Stomach (tissue), 9 donors: ENCODE data around the gene IFFO2. TPM values are rescaled to one million over a fixed set of nuclear protein-coding genes. Genes with fewer than 3 reads are reported as not detected.

Experiments used
- DNase-seq, 2 donors: peaks; one replicate each; pipeline versions ENCODE4 v3.0.0 to v3.0.0-alpha.2; 2013 to 2019
- H3K27ac ChIP-seq, 5 donors: fragments of 200-600 bp in 4 of 5; sonication (generic) in 4 of 5; one replicate each; pipeline ENCODE4 v1.5.1; 2013 to 2019; ENCODE audit warnings: mild to moderate bottlenecking in 1 of 5, moderate library complexity in 1 of 5
- H3K27me3 ChIP-seq, 3 donors: fragments of 200-600 bp; sonication (generic); one replicate each; pipeline ENCODE4 v1.5.1; 2017 to 2019; ENCODE audit warnings: mixed run types in 1 of 3
- H3K36me3 ChIP-seq, 4 donors: fragments of 200-600 bp; sonication (generic); 1 replicate in 3 of 4; 2 replicates in 1 of 4; pipeline ENCODE4 v1.5.1; 2016 to 2019
- H3K4me1 ChIP-seq, 4 donors: fragments of 200-600 bp; sonication (generic); one replicate each; pipeline ENCODE4 v1.5.1; 2016 to 2019
- H3K4me3 ChIP-seq, 4 donors: fragments of 200-600 bp; sonication (generic) in 3 of 4; one replicate each; pipeline ENCODE4 v1.5.1; 2016 to 2019; ENCODE audit warnings: mild to moderate bottlenecking in 1 of 4
- H3K9me3 ChIP-seq, 4 donors: fragments of 200-600 bp; sonication (generic); one replicate each; pipeline ENCODE4 v1.5.1; 2016 to 2019
- CTCF ChIP-seq, 7 experiments: fragments of 450-650 bp in 4 of 7; fragments of 200-600 bp in 3 of 7; sonication (generic) in 3 of 7; IDR thresholded peaks; one replicate each; pipeline ENCODE4 v1.5.1; 2016 to 2019; ENCODE audit warnings: antibody characterized with exemption in 7 of 7, control low read depth in 2 of 7, mild to moderate bottlenecking in 1 of 7
- EP300 ChIP-seq: sonication (generic); formaldehyde crosslinking; IDR thresholded peaks from one replicate; pipeline ENCODE4 v1.6.1; 2017; ENCODE audit warnings: antibody characterized with exemption
- POLR2A ChIP-seq, 4 donors: fragments of 450-650 bp; IDR thresholded peaks; one replicate each; pipeline ENCODE4 v1.6.1; 2016; ENCODE audit warnings: antibody characterized with exemption in 4 of 4, control low read depth in 2 of 4, mild to moderate bottlenecking in 1 of 4, moderate library complexity in 1 of 4
- POLR2AphosphoS5 ChIP-seq, 3 donors: sonication (generic); formaldehyde crosslinking; IDR thresholded peaks; one replicate each; pipeline ENCODE4 v1.6.1; 2016; ENCODE audit warnings: antibody characterized with exemption in 3 of 3
- WGBS, 5 donors: extraction: QIAGEN DNeasy Blood & Tissue Kit in 3 of 5; methylation state at CpG; one replicate each; pipeline versions ENCODE4 v1.1.5 to v1.1.7; 2013 to 2018; 5-methylcytosine and 5-hydroxymethylcytosine counted together
- intact Hi-C: fragments of 100-400 bp; cut with DNase I; formaldehyde crosslinking; loops from one replicate; pipeline ENCODE4 v1.15.1; 2023; ENCODE audit warnings: low total_unique reads
- polyA plus RNA-seq, 3 donors: library from polyadenylated mRNA; stranded (reverse); fragments of 200-250 nt; gene quantifications; one replicate each; pipeline ENCODE4 v1.2.3, GENCODE V29; 2013
- total RNA-seq, 5 donors: library from RNA; depleted of rRNA; stranded (reverse); fragments of >200 nt; gene quantifications; one replicate each; pipeline versions ENCODE4 v1.1.0 to v1.2.3, GENCODE V29; 2014 to 2016
- donor health status: healthy with polysubstance abuse.
- donor health status: Bipolar disorder and iron deficiency.
- donor health status: healthy.

The IFFO2 gene
- total and polyA plus RNA-seq, 8 donors = 0.58 to 47.8 (median 4.5) TPM

- Histone ChIP-seq H3K27ac (no peak overlapping the region), H3K9me3 (no peaks in the 10 kb centered on the region), H3K4me1 (no peaks in the 10 kb centered on the region), H3K36me3 (peaks cover 0 to 42% (median 26%) of the 10 kb centered on the region in 4 donors), H3K27me3 (no peaks in the 10 kb centered on the region), H3K4me3 (no peak overlapping the region)
- TF ChIP-seq CTCF (IDR thresholded peaks at IDR 0.05) (no peak), POLR2AphosphoS5 (IDR thresholded peaks at IDR 0.05) (no peak), EP300 (no peak), POLR2A (IDR thresholded peaks at IDR 0.05) (no peak)
- DNase-seq = no peak
- intact Hi-C loops = no loop called here
- WGBS, 5 donors = 86 to 100% (median 94%) methylated on average over 1 of the region's 1 CpG
Measured at GRCh38 chr1:18880585-18880984, 75.9 kb downstream of the IFFO2 start.

DNA sequence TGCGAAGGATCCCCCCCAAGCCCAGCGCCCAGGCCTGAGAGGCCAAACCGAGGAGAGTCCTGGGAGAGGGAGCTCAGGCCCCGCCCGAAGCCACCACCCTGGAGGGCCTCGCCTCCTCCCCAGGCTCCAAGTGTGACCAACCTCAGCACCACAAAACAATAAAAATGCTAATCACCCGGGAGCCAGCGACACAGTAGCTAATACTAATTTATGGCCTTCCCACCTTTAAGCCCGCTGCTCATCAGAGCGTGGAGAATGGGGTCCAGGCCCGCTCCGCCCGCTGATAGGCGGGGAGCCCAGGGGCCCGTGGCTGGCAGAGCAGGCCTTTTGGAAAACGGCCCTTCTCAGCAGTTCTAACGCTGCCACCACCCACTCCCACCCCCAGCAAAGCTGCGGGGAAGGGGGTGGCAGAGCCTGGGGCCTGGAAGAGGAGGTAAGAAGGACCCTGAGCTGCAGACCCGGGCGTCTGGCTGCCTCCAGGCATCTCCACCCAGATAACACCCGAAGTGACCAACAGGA lies 76.6 kb downstream of the IFFO2 start:
- Histone ChIP-seq H3K27ac (no peak overlapping the region), H3K27me3 (no peaks in the 10 kb centered on the region), H3K4me3 (no peak overlapping the region), H3K4me1 (peaks cover 0 to 5% (median 0%) of the 10 kb centered on the region in 4 donors), H3K9me3 (no peaks in the 10 kb centered on the region), H3K36me3 (peaks cover 0 to 37% (median 24%) of the 10 kb centered on the region in 4 donors)
- no peak for DNase-seq
- TF ChIP-seq CTCF (IDR thresholded peaks at IDR 0.05) (no peak), EP300 (no peak), POLR2A (IDR thresholded peaks at IDR 0.05) (no peak), POLR2AphosphoS5 (IDR thresholded peaks at IDR 0.05) (no peak)
- intact Hi-C loops = no loop called here
- 68 to 85% (median 79%) methylated on average over 19 to 21 of the region's 21 CpGs for WGBS, 5 donors

GRCh38 chr1:18879215-18879790 lies 77.2 kb downstream of the IFFO2 start:
- Histone ChIP-seq H3K9me3 (no peaks in the 10 kb centered on the region), H3K27ac (no peak overlapping the region), H3K27me3 (no peaks in the 10 kb centered on the region), H3K4me3 (no peak overlapping the region), H3K4me1 (peaks cover 0 to 7% (median 0%) of the 10 kb centered on the region in 4 donors), H3K36me3 (peaks cover 0 to 37% (median 24%) of the 10 kb centered on the region in 4 donors)
- DNase-seq = no peak
- WGBS, 5 donors = 75 to 83% (median 75%) methylated on average over 11 to 12 of the region's 12 CpGs
- TF ChIP-seq EP300 (no peak), CTCF (IDR thresholded peaks at IDR 0.05) (no peak), POLR2AphosphoS5 (IDR thresholded peaks at IDR 0.05) (no peak), POLR2A (IDR thresholded peaks at IDR 0.05) (no peak)
- intact Hi-C loops = no loop called here

GRCh38 chr1:18878538-18879214 lies 77.8 kb downstream of the IFFO2 start:
- H3K27me3 ChIP-seq = no peaks in the 10 kb centered on the region
- H3K4me3 ChIP-seq = no peak overlapping the region
- H3K27ac ChIP-seq = no peak overlapping the region
- no peak for DNase-seq
- H3K36me3 ChIP-seq = peaks cover 0 to 44% (median 23%) of the 10 kb centered on the region in 4 donors
- intact Hi-C loops = no loop called here
- peaks cover 0 to 7% (median 0%) of the 10 kb centered on the region in 4 donors for H3K4me1 ChIP-seq
- H3K9me3 ChIP-seq = no peaks in the 10 kb centered on the region
- TF ChIP-seq CTCF (IDR thresholded peaks at IDR 0.05) = no peak
- TF ChIP-seq POLR2AphosphoS5 (IDR thresholded peaks at IDR 0.05) = no peak
- no peak for TF ChIP-seq EP300
- TF ChIP-seq POLR2A (IDR thresholded peaks at IDR 0.05) = no peak
- 83 to 88% (median 85%) methylated on average over 12 of the region's 12 CpGs for WGBS, 5 donors
